Amniotic stem cell (primary cell): ENCODE data around the gene PAX4.
A peak's percentile ranks its signal among the peaks of the same experiment; 100 is the strongest.
"Not testable (repeated sequence)": the region's sequence is repeated elsewhere in the genome, so short reads cannot be mapped to it uniquely, and the experiment has no call there.

Experiments
- DNase-seq: peaks from one replicate; lab custom pipeline; 2025; lab: John Stamatoyannopoulos, UW

The PAX4 gene

GRCh38 chr7:127585044-127585953 is 32.6 kb downstream of the PAX4 start, which contains the start of gene GCC1:
Gene GCC1, minus strand, starts transcription at chr7:127585596. Its CDS starts 414 bp downstream, at chr7:127585182.
- peak; percentile 79 for DNase-seq

GRCh38 chr7:127584648-127585043 is 33.3 kb downstream of the PAX4 start:
- DNase-seq = no peak

GRCh38 chr7:127582361-127582760 is 35.6 kb downstream of the PAX4 start:
- no peak for DNase-seq

GRCh38 chr7:127581716-127582115 is 36.2 kb downstream of the PAX4 start:
- no peak for DNase-seq

- no peak for DNase-seq
Observed at GRCh38 chr7:127580612-127581011, 37.3 kb downstream of the PAX4 start.

- DNase-seq = no peak
Observed at GRCh38 chr7:127578711-127579275, 39.1 kb downstream of the PAX4 start.

GRCh38 chr7:127578036-127578684 is 39.8 kb downstream of the PAX4 start:
- DNase-seq = no peak

- no peak for DNase-seq
Observed at GRCh38 chr7:127571741-127572505, 46.0 kb downstream of the PAX4 start.

GRCh38 chr7:127568034-127568433 is 49.9 kb downstream of the PAX4 start:
- not testable (repeated sequence) for DNase-seq

- no peak for DNase-seq
Observed at GRCh38 chr7:127566242-127566641, 51.7 kb downstream of the PAX4 start.
